ENCODE measurements around the gene LTBP3.

Gene LTBP3

GRCh38 chr11:65492637-65493366 lies 65.4 kb downstream of the LTBP3 start:
- no peak for FAIRE-seq

DNA sequence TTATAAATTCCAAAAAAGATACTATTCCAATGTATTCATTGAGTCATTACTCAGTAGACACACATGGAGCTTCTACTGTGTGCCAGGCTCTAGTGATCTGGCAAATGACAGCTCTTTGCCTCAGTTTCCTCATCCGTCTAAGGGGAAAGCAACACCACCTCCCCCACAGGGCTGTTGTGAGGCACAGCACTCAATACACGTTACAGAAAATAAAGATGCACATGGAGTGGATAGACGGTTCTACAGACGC lies 65.8 kb downstream of the LTBP3 start:
- no peak for FAIRE-seq

- FAIRE-seq, result no peak
Measured at GRCh38 chr11:65491614-65492386, 66.4 kb downstream of the LTBP3 start.

- FAIRE-seq, result no peak
Measured at GRCh38 chr11:65491163-65491465, 67.0 kb downstream of the LTBP3 start.

- no peak for FAIRE-seq
Measured at GRCh38 chr11:65489706-65490320, 68.3 kb downstream of the LTBP3 start.

DNA sequence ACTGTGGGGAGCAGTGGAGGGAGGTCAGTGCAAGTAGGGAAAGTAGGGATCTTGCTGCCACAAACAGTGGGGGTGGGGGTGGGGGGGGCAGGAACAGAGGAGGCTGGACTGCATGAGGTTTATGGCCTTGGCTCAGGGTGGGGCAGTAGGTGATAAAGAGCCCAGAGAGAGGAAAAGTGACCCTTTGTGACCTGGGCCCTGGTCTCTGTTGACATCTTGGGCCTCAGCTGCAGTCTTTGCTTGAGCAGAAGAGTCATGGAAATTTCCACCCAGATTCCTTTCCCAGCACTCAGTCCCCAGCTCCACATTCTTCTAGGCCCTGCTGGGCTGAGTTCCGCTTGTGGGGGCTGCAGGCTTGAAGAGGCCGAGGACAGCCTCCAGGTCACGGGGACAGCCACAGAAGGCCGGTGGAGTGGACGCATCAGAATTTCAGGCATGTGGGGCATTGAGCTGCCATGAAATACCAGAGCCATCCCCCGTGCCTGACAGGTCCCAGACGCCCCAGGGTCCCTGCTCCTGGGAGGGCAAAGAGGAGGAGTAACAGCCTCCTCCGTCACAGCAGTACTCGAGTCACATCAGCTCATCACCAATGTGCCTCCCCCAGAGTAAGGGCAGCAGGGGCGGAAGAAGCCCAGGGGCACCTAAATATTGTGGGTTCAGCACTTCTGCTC lies 69.0 kb downstream of the LTBP3 start:
- no peak for FAIRE-seq

Measured in endometrium (tissue), 2 donors.